Hindlimb muscle (tissue), 1 donor: Measurements from ENCODE around the gene RAPGEF6. TPM values are rescaled to one million over a fixed set of nuclear protein-coding genes. Genes with fewer than 3 reads are reported as not detected.
"Not testable (repeated sequence)": the region's sequence is repeated elsewhere in the genome, so short reads cannot be mapped to it uniquely, and the experiment has no call there.

Source experiments
- DNase-seq: peaks from one replicate; pipeline ENCODE4 v3.0.0-alpha.2; 2013
- polyA plus RNA-seq: library from polyadenylated mRNA; unstranded; fragments of 120-200 nt; gene quantifications from one replicate; pipeline ENCODE4 v1.2.1, GENCODE V29; 2013; ENCODE audit not compliant: insufficient read length

Gene RAPGEF6
- polyA plus RNA-seq, 1 donor, result 10.0 TPM

GRCh38 chr5:131639148-131639547 lies 4.1 kb upstream of the RAPGEF6 start:
- no peak for DNase-seq

- DNase-seq, result no peak
Observed at GRCh38 chr5:131637694-131638093, 2.7 kb upstream of the RAPGEF6 start.

DNA sequence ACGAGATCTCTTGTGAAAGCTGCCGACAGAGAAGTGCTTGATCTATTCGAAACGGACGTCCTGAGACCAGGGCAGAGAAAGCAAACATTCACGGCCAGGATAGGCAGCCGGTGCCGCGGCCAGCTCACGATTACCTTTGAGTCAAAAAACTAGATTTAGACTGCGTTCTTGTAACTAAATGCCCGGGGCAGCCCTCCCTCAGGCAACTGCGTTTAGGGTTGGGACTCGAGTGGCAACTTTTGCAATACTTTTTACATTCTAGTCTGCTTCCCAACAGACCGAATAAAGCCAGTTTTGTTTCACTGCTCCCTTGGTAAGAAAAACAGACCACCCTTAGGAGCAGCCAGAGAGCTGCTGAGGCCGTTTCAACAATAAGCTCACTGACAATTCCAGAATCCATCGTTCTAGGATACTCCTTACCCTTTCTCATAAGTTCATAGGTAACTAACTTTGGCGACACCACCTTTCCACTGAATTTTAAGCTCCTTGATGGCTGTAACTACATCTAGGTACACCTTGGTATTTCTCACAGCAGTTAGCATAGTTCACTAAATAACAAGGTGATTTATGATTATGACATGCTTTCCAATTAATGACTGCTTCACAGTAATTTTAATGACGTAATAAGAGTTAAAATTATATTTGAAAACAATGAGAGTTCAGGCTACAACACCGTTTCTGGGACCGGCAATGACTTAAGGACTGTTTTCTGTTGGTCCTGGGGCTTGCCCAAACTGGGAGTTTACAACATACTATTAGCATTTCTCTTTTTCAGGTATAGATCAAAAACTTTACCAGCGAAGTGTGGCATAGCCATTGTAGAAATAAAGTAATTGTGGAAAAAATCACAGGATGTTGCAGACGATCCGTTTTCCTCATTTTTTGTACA lies 899 bp upstream of the RAPGEF6 start:
- DNase-seq, result peak; percentile 52

DNA sequence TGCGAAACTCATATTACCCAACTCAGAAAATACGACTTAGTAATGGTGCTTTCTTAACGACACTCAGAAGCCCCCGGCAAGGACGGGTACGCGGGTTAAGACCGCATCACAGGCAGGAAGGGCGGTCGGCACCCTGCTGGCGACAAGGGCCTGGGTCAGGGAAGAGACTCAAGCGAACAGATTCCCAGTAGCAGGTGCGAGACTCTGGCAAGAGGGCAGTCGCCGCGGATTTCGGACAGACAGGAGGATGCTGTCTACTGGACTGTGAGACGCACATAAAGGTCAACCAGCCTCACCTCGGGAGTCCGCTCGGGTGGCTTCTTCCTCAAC lies 398 bp downstream of the RAPGEF6 start:
- no peak for DNase-seq

- no peak for DNase-seq
Observed at GRCh38 chr5:131634238-131634637, 791 bp downstream of the RAPGEF6 start.

DNA sequence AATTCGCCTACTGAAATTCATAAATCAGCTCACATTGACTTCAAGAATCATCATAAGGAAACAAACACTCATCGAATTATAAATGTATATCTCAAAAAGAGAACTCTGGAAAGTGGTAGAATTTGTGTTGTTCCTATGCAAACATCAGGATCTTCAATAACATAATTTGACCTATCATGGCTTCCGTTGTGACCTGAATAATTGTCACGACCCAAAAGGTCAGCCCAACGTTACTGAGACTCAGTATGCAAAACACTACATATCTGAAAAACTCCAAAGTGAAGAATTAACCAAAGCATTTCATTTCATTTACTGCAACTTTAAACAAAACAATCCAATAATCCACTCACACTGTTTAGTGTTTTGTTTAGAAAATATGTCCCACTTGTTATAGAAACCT lies 1.2 kb downstream of the RAPGEF6 start:
- no peak for DNase-seq

DNA sequence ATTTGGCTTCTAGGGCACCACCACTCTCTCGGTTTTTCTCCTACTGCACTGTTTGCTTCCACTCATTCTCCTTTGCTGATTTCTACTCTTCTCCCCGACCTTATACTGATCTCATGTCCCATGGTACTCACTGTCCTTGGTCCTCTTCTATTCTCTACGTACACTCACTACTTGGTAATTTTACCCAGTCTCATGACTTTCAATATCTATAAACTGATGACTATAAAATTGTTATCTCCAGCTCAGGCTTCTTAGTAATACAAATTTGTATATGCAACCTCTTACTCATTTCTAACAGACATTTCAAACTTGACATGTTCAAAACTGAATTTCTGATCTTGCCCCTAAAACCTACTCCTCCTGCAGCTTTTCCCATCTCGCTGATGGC lies 4.1 kb downstream of the RAPGEF6 start:
- DNase-seq, result no peak

GRCh38 chr5:131630208-131630962 lies 4.6 kb downstream of the RAPGEF6 start:
- DNase-seq, result no peak

GRCh38 chr5:131628990-131629389 lies 6.0 kb downstream of the RAPGEF6 start:
- DNase-seq, result no peak

GRCh38 chr5:131627207-131627865 lies 7.7 kb downstream of the RAPGEF6 start:
- DNase-seq, result no peak

GRCh38 chr5:131622633-131623032 lies 12.4 kb downstream of the RAPGEF6 start:
- no peak for DNase-seq

DNA sequence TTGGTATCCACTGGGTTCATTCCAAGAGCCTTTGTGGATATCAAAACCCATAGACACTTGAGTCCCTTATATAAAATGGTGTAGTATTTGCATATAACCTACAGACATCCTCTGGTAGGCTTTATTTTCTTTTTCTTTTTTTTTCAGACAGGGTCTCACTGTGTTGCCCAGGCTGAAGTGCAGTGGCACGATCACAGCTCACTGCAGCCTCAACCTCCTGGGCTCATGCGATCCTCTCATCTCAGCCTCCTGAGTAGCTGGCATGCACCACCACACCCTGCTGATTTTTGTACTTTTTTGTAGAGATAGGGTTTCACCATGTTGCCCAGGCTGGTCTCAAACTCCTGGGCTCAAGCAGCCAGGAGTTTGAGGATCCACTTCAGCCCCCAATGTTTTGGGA lies 13.9 kb downstream of the RAPGEF6 start:
- not testable (repeated sequence) for DNase-seq

GRCh38 chr5:131619102-131619501 lies 15.9 kb downstream of the RAPGEF6 start:
- no peak for DNase-seq

DNA sequence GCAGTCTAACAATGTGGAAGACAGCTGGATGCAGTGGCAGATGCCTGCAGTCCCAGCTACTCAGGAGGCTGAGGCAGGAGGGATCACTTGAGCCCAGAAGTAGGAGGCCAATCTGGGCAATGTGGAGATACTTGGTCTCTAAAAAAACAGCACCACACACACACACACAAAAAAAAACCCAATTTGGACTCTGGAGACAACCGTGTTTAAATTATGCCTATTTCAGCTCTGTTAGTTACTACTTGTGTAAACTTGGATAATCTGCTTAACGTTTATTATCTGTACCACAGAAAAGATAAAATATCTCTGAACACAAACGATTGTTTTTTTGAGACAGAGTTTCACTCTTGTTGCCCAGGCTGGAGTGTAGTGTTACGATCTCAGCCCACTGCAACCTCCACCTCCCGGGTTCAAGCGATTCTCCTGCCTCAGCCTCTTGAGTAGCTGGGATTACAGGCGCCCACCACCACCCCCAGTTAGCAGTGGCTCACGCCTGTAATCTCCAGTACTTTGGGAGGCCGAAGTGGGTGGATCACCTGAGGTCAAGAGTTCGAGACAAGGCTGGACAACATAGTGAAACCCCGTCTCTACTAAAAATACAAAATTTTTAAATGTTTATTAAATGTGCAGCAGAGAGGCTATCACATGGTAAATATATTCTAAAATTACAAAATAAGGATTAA lies 17.7 kb downstream of the RAPGEF6 start:
- no peak for DNase-seq

- DNase-seq, result no peak
Observed at GRCh38 chr5:131615957-131616356, 19.1 kb downstream of the RAPGEF6 start.

- no peak for DNase-seq
Observed at GRCh38 chr5:131613423-131613822, 21.6 kb downstream of the RAPGEF6 start.

- no peak for DNase-seq
Observed at GRCh38 chr5:131611064-131611381, 24.0 kb downstream of the RAPGEF6 start.

DNA sequence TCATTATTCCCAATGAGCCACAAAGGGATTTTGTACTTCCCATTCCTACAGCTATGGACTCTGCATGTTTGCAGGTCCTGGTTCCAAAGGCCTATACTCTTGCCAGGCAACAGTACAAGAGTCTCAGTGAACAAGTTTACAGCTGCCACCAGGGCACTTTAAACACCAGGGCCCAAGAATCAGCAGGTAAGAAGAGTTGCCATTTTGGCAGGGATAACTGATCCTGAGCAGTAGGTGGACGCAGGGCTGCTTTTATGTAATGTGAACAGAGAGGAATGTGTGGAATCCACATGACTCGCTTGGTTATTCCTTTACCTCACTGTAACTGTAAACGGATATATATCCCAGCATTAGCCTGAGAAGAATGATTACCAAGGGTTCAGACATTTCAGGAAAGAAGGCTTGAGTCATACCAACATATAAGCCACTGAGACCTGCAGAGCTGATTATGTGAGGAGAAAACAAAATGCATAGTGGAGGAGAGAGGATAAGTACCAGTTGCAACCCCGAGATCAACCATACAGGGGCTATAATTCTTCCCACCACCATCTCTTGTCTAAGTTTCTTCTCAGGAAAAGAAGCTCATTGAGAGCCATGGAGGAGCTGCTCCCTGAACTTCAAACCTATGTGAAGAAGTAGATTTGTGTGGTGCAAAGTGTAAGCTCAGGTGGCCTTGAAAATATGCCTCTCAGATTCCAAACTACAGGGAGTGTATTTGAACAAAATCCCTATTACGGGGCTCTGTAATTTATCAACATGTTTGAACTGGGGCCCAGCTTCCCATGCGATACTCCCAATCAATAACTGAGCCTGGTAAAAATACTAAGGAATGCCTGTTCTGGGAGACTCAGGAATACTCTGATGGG lies 24.6 kb downstream of the RAPGEF6 start:
- DNase-seq, result no peak

DNA sequence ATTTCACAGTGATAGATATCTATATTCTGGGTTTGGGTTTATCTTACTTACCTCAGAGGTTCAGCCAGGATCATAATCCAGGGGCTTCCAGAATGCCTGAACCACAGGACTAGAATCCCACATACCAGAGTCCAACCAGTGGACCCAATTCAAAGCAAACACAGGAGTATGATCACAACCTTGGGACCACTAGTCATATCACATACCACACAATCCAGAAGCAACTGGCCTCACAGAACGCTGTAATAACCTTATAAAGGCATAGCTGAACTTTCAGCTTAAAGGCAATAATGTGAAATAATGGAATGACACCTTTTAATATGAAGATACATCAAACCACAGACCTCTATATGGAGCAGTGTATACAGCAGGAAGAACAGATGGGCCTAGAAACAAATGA lies 25.3 kb downstream of the RAPGEF6 start:
- no peak for DNase-seq

GRCh38 chr5:131608597-131608996 lies 26.4 kb downstream of the RAPGEF6 start:
- no peak for DNase-seq

DNA sequence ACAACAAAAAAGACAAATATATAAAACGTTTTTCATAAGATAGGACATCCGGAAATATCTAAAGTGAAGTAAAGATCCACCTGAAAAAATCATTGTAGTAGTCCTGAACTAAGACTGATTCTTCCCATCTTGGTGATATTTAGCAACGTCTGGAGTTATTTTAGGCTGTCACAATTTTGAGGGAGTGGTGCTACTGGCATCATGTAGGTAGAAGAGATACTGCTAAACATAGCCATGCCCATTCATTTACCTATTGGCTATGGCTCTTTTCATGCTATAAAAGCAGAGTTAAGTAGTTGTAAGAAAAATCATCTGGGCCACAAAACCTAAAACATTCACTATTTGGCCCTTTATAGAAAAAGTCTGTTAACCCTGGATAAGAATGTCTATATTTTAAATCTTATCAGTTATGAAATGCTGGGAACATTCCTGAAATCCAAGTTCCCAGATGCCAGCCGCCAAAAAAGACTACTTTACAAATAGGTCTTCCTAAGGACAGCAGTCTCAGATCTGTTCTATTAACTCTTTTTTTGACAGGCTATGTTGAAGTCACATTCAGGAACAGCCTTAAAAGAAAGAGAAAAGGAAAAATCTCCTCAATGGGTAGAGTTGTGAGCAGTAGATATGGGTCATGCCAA lies 27.0 kb downstream of the RAPGEF6 start:
- DNase-seq, result no peak

DNA sequence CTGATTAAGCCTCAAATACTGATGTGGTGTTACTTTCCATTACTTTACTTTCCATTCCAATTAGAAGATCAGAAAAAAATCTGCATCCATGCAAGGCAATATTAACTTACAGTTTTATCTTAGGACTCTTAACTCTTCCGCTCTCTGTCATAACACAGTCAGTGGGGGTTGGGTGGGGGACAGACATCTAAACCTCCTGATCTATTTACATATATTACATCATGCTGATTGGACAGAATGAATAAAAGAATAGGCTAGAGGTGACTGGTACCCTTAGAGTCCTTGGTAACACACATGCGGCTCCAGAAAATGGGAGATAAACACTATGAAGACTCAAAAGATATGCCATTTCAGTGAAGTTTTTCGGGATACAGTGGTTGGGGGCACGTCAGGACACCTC lies 27.6 kb downstream of the RAPGEF6 start:
- no peak for DNase-seq
